Measurements from ENCODE around the gene LRMDA.

DNA sequence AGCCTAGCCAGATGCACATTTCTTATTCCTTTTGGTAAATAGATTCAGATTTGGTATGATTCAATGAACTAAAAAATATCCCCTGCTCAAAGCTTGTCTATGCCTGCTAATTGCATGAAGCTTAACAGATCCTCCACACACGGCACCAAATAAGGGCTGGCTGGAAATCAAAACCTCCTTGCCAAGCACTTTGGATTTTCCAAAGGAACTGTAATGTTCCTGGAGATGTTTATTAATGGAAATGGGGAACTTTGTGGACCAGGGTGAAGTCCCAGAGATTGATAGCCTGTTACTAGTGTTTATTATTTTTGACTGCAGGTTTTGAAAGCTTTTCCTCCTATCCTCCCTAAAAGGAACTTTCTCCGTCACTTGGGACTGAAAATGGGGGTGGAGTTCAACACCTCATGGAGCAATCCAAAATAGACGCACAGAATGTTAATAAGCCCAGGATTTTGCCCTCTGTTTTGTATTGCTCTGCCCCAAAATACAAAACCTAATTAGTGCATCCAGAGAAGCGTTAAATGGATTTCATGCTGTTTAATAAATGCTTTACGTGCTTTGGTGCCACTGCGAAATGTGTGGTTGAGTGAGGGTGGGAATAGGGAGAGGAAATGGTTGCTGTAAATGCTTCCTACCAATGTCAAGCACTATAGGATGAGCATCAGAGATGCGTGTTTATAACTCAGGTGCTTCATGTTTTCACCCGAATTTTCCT lies 1027.7 kb downstream of the LRMDA start:
- TF ChIP-seq TARDBP (CRISPR knock-in tag; IDR thresholded peaks at IDR 0.05) = no peak
- TF ChIP-seq SIX1 (CRISPR knock-in tag; IDR thresholded peaks at IDR 0.05; ENCODE audit: borderline replicate concordance) = no peak
- TF ChIP-seq ZNF713 (CRISPR knock-in tag; IDR thresholded peaks at IDR 0.05) = no peak
- TF ChIP-seq TCF7L2 (IDR thresholded peaks at IDR 0.05; ENCODE audit: low read depth, low read length) = no peak
- TF ChIP-seq, protein P1, sequence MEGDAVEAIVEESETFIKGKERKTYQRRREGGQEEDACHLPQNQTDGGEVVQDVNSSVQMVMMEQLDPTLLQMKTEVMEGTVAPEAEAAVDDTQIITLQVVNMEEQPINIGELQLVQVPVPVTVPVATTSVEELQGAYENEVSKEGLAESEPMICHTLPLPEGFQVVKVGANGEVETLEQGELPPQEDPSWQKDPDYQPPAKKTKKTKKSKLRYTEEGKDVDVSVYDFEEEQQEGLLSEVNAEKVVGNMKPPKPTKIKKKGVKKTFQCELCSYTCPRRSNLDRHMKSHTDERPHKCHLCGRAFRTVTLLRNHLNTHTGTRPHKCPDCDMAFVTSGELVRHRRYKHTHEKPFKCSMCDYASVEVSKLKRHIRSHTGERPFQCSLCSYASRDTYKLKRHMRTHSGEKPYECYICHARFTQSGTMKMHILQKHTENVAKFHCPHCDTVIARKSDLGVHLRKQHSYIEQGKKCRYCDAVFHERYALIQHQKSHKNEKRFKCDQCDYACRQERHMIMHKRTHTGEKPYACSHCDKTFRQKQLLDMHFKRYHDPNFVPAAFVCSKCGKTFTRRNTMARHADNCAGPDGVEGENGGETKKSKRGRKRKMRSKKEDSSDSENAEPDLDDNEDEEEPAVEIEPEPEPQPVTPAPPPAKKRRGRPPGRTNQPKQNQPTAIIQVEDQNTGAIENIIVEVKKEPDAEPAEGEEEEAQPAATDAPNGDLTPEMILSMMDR (CRISPR knock-in tag; IDR thresholded peaks at IDR 0.05) = no peak
- no peak for TF ChIP-seq EZH2 (conservative IDR thresholded peaks at IDR 0.05; ENCODE audit: low read depth, low read length)
- TF ChIP-seq, protein P2, sequence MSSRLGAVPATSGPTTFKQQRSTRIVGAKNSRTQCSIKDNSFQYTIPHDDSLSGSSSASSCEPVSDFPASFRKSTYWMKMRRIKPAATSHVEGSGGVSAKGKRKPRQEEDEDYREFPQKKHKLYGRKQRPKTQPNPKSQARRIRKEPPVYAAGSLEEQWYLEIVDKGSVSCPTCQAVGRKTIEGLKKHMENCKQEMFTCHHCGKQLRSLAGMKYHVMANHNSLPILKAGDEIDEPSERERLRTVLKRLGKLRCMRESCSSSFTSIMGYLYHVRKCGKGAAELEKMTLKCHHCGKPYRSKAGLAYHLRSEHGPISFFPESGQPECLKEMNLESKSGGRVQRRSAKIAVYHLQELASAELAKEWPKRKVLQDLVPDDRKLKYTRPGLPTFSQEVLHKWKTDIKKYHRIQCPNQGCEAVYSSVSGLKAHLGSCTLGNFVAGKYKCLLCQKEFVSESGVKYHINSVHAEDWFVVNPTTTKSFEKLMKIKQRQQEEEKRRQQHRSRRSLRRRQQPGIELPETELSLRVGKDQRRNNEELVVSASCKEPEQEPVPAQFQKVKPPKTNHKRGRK (CRISPR knock-in tag; IDR thresholded peaks at IDR 0.05) = no peak
- no peak for TF ChIP-seq MZF1 (CRISPR knock-in tag; IDR thresholded peaks at IDR 0.05; ENCODE audit: borderline replicate concordance)
- no peak for TF ChIP-seq GTF3A (CRISPR knock-in tag; conservative IDR thresholded peaks at IDR 0.05)
- TF ChIP-seq, protein P3, sequence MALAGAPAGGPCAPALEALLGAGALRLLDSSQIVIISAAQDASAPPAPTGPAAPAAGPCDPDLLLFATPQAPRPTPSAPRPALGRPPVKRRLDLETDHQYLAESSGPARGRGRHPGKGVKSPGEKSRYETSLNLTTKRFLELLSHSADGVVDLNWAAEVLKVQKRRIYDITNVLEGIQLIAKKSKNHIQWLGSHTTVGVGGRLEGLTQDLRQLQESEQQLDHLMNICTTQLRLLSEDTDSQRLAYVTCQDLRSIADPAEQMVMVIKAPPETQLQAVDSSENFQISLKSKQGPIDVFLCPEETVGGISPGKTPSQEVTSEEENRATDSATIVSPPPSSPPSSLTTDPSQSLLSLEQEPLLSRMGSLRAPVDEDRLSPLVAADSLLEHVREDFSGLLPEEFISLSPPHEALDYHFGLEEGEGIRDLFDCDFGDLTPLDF (CRISPR knock-in tag; IDR thresholded peaks at IDR 0.05) = no peak
- TF ChIP-seq FOSL2 (CRISPR knock-in tag; IDR thresholded peaks at IDR 0.05) = no peak
- no peak for TF ChIP-seq ZNF556 (CRISPR knock-in tag; IDR thresholded peaks at IDR 0.05; ENCODE audit: borderline replicate concordance)
- no peak for TF ChIP-seq ZFAT (CRISPR knock-in tag; conservative IDR thresholded peaks at IDR 0.05)
- TF ChIP-seq IRX3 (CRISPR knock-in tag; IDR thresholded peaks at IDR 0.05; ENCODE audit: borderline replicate concordance, low read depth) = no peak

Data from HepG2 (cell line).